Measurements from ENCODE around the gene RAB40A.

GRCh38 chrX:103510031-103510430 is 9.3 kb downstream of the RAB40A start:
- TF ChIP-seq, protein P1, sequence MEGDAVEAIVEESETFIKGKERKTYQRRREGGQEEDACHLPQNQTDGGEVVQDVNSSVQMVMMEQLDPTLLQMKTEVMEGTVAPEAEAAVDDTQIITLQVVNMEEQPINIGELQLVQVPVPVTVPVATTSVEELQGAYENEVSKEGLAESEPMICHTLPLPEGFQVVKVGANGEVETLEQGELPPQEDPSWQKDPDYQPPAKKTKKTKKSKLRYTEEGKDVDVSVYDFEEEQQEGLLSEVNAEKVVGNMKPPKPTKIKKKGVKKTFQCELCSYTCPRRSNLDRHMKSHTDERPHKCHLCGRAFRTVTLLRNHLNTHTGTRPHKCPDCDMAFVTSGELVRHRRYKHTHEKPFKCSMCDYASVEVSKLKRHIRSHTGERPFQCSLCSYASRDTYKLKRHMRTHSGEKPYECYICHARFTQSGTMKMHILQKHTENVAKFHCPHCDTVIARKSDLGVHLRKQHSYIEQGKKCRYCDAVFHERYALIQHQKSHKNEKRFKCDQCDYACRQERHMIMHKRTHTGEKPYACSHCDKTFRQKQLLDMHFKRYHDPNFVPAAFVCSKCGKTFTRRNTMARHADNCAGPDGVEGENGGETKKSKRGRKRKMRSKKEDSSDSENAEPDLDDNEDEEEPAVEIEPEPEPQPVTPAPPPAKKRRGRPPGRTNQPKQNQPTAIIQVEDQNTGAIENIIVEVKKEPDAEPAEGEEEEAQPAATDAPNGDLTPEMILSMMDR (IDR thresholded peaks at IDR 0.05; ENCODE audit: low read depth, low read length, poor library complexity, severe bottlenecking), result no peak
- TF ChIP-seq EZH2phosphoT487 (IDR thresholded peaks at IDR 0.05; ENCODE audit: borderline replicate concordance, low read length), result no peak
